ENCODE measurements around the gene RPL11. TPM values are rescaled to one million over a fixed set of nuclear protein-coding genes. Genes with fewer than 3 reads are reported as not detected.
A peak's percentile ranks its signal among the peaks of the same experiment; 100 is the strongest.

The RPL11 gene
- total and polyA plus RNA-seq, 4 donors: 270 to 816 (median 501) TPM

DNA sequence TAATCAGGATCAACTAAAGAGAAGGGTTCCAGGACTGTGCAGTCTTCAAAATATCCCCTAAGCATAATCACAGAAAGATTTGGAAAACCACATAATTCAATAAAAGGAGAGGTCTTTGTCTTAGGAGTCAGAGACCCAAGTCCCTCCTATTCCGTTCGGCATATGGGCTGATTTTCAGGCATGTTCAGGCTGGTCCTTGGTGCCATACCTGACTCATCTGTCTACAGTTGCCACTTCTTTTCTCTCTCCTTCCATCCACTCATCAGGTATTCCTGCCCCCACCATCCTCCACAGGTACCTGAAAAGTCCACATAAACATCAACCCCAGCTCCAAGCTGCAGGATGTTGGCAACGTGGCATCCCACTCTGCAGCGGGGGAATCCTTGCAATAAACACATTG, 29.7 kb upstream of the RPL11 start:
- H3K4me1 ChIP-seq (ENCODE audit: control insufficient read depth in 4 of 4, insufficient read depth in 4 of 4, low read length in 3 of 4): no peaks in the 10 kb centered on the region
- TF ChIP-seq YY1 (IDR thresholded peaks at IDR 0.05) (no peak), EGR1 (IDR thresholded peaks at IDR 0.05; ENCODE audit: low read depth in 2 of 2) (no peak), HNF4A (conservative IDR thresholded peaks at IDR 0.05) (no peak), NR2F2 (IDR thresholded peaks at IDR 0.05) (no peak), RAD21 (IDR thresholded peaks at IDR 0.05) (no peak), JUND (IDR thresholded peaks at IDR 0.05) (no peak), FOXA2 (IDR thresholded peaks at IDR 0.05) (no peak), HNF4G (IDR thresholded peaks at IDR 0.05) (no peak), FOXA1 (IDR thresholded peaks at IDR 0.05) (no peak), RXRA (IDR thresholded peaks at IDR 0.05) (no peak), GABPA (IDR thresholded peaks at IDR 0.05 in 1 of 2, conservative IDR thresholded peaks at IDR 0.05 in 1 of 2) (no peak), SP1 (IDR thresholded peaks at IDR 0.05) (no peak)
- TF ChIP-seq, protein P1, sequence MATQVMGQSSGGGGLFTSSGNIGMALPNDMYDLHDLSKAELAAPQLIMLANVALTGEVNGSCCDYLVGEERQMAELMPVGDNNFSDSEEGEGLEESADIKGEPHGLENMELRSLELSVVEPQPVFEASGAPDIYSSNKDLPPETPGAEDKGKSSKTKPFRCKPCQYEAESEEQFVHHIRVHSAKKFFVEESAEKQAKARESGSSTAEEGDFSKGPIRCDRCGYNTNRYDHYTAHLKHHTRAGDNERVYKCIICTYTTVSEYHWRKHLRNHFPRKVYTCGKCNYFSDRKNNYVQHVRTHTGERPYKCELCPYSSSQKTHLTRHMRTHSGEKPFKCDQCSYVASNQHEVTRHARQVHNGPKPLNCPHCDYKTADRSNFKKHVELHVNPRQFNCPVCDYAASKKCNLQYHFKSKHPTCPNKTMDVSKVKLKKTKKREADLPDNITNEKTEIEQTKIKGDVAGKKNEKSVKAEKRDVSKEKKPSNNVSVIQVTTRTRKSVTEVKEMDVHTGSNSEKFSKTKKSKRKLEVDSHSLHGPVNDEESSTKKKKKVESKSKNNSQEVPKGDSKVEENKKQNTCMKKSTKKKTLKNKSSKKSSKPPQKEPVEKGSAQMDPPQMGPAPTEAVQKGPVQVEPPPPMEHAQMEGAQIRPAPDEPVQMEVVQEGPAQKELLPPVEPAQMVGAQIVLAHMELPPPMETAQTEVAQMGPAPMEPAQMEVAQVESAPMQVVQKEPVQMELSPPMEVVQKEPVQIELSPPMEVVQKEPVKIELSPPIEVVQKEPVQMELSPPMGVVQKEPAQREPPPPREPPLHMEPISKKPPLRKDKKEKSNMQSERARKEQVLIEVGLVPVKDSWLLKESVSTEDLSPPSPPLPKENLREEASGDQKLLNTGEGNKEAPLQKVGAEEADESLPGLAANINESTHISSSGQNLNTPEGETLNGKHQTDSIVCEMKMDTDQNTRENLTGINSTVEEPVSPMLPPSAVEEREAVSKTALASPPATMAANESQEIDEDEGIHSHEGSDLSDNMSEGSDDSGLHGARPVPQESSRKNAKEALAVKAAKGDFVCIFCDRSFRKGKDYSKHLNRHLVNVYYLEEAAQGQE (IDR thresholded peaks at IDR 0.05): no peak
- TF ChIP-seq, protein P2, sequence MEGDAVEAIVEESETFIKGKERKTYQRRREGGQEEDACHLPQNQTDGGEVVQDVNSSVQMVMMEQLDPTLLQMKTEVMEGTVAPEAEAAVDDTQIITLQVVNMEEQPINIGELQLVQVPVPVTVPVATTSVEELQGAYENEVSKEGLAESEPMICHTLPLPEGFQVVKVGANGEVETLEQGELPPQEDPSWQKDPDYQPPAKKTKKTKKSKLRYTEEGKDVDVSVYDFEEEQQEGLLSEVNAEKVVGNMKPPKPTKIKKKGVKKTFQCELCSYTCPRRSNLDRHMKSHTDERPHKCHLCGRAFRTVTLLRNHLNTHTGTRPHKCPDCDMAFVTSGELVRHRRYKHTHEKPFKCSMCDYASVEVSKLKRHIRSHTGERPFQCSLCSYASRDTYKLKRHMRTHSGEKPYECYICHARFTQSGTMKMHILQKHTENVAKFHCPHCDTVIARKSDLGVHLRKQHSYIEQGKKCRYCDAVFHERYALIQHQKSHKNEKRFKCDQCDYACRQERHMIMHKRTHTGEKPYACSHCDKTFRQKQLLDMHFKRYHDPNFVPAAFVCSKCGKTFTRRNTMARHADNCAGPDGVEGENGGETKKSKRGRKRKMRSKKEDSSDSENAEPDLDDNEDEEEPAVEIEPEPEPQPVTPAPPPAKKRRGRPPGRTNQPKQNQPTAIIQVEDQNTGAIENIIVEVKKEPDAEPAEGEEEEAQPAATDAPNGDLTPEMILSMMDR (IDR thresholded peaks at IDR 0.05; ENCODE audit: low read depth, low read length, missing input control): no peak
- TF ChIP-seq, protein P3, sequence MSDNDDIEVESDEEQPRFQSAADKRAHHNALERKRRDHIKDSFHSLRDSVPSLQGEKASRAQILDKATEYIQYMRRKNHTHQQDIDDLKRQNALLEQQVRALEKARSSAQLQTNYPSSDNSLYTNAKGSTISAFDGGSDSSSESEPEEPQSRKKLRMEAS (IDR thresholded peaks at IDR 0.05): no peak
- TF ChIP-seq, protein P4, sequence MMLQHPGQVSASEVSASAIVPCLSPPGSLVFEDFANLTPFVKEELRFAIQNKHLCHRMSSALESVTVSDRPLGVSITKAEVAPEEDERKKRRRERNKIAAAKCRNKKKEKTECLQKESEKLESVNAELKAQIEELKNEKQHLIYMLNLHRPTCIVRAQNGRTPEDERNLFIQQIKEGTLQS (IDR thresholded peaks at IDR 0.05): no peak
- no peak overlapping the region for H3K9ac ChIP-seq (ENCODE audit: low read depth in 1 of 2, low read length in 2 of 2)
- H3K27ac ChIP-seq (ENCODE audit: low read depth in 1 of 2, low read length in 2 of 2): no peak overlapping the region
- no peaks in the 10 kb centered on the region for H3K9me3 ChIP-seq (ENCODE audit: control insufficient read depth in 4 of 4, low read length in 3 of 4)
- 92% methylated on average over 4 of the region's 4 CpGs for WGBS
- no peak overlapping the region for H3K4me3 ChIP-seq (ENCODE audit: low read depth in 1 of 3, low read length in 3 of 3)
- no peaks in the 10 kb centered on the region for H3K36me3 ChIP-seq (ENCODE audit: control insufficient read depth in 4 of 4, insufficient read depth in 3 of 4, low read depth in 1 of 4, low read length in 3 of 4)
- DNase-seq (ENCODE audit: low spot score): no peak
- no peaks in the 10 kb centered on the region for H3K27me3 ChIP-seq (ENCODE audit: control insufficient read depth in 4 of 4, insufficient read depth in 4 of 4, low read length in 3 of 4)

DNA sequence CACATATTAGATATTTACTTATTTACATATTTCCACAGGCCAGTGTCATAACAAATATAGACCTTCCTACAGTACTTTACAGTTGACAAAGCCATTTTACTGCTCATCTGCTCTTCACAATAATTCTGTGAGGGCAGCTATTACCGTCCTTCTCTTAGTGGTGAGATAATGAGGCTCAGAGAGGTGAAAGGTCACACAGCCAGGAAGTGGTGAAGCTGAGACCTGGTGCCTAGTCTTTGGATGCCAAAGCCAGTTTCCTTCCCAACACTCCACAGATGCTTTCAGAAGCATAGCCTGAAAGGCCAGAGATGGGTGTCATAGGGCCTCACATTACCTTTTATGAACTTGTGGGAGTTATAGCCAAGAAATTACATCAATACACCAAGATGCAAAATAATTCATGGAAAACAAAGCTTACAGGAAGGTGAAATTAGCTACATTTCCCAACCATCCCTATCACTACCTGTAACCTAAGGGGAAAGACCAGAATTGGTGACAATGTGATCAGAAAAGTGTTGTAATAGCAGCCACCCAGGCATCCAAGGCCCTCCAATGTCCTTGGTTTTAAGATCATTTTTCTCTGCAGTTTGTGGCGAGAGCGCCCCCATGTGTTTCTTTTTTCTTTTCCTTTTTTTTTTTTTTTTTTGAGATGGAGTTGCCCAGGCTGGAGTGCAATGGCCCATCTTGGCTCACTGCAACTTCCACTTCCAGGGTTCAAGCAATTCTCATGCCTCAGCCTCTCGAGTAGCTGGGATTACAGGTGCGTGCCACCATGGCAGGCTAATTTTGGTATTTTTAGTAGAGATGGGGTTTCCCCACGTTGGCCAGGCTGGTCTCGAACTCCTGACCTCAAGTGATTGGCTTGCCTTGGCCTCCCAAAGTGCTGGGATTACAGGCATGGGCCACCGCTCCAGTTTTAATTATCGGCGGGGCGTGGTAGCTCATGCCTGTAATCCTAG, 26.5 kb upstream of the RPL11 start:
- WGBS: 79% methylated on average over 11 of the region's 11 CpGs
- H3K4me3 ChIP-seq (ENCODE audit: low read depth in 1 of 3, low read length in 3 of 3): no peak overlapping the region
- H3K9me3 ChIP-seq (ENCODE audit: control insufficient read depth in 4 of 4, low read length in 3 of 4): no peaks in the 10 kb centered on the region
- no peak for DNase-seq (ENCODE audit: low spot score)
- TF ChIP-seq RXRA (IDR thresholded peaks at IDR 0.05): no peak
- TF ChIP-seq RAD21 (IDR thresholded peaks at IDR 0.05): peak; percentile 36 to 44
- no peaks in the 10 kb centered on the region for H3K4me1 ChIP-seq (ENCODE audit: control insufficient read depth in 4 of 4, insufficient read depth in 4 of 4, low read length in 3 of 4)
- H3K36me3 ChIP-seq (ENCODE audit: control insufficient read depth in 4 of 4, insufficient read depth in 3 of 4, low read depth in 1 of 4, low read length in 3 of 4): no peaks in the 10 kb centered on the region
- no peaks in the 10 kb centered on the region for H3K27me3 ChIP-seq (ENCODE audit: control insufficient read depth in 4 of 4, insufficient read depth in 4 of 4, low read length in 3 of 4)
- H3K9ac ChIP-seq (ENCODE audit: low read depth in 1 of 2, low read length in 2 of 2): no peak overlapping the region
- no peak overlapping the region for H3K27ac ChIP-seq (ENCODE audit: low read depth in 1 of 2, low read length in 2 of 2)
